HepG2 (cell line): ENCODE results near the gene NRGN. TPM values are rescaled to one million over a fixed set of nuclear protein-coding genes. Genes with fewer than 3 reads are reported as not detected.
A peak's percentile ranks its signal among the peaks of the same experiment; 100 is the strongest.

ENCODE experiments used
- CREB3 ChIP-seq: sonication (generic); formaldehyde crosslinking; IDR thresholded peaks from 2 replicates; pipeline ENCODE4 v1.5.0; 2020; ENCODE audit warnings: missing genetic modification reagents
- CTCF ChIP-seq: sonication (generic); formaldehyde crosslinking; IDR thresholded peaks from 2 replicates; pipeline ENCODE4 v1.5.0; 2020; ENCODE audit warnings: mild to moderate bottlenecking, missing genetic modification reagents, moderate library complexity
- DNMT1 ChIP-seq: sonication (generic); formaldehyde crosslinking; IDR thresholded peaks from 2 replicates; pipeline ENCODE4 v1.5.1; 2020; ENCODE audit warnings: mild to moderate bottlenecking, missing genetic modification reagents
- FOSL2 ChIP-seq: sonication (generic); formaldehyde crosslinking; IDR thresholded peaks from 2 replicates; pipeline ENCODE4 v1.4.0; 2020; ENCODE audit warnings: missing genetic modification reagents
- KDM5B ChIP-seq: sonication (generic); formaldehyde crosslinking; IDR thresholded peaks from 2 replicates; pipeline ENCODE4 v1.4.0; 2020; ENCODE audit warnings: missing genetic modification reagents, mild to moderate bottlenecking, borderline replicate concordance
- KLF12 ChIP-seq: sonication (generic); formaldehyde crosslinking; IDR thresholded peaks from 2 replicates; pipeline ENCODE4 v1.4.0; 2020; ENCODE audit warnings: missing genetic modification reagents, borderline replicate concordance
- KLF6 ChIP-seq: IDR thresholded peaks from 2 replicates; pipeline ENCODE4 v1.8.0; 2016; ENCODE audit warnings: missing biosample characterization, missing genetic modification reagents
- KMT2B ChIP-seq: IDR thresholded peaks from 2 replicates; pipeline ENCODE4 v1.6.1; 2016; ENCODE audit warnings: missing genetic modification reagents, missing compliant biosample characterization
- MTA3 ChIP-seq: sonication (generic); formaldehyde crosslinking; IDR thresholded peaks from 2 replicates; pipeline ENCODE4 v1.4.0; 2020; ENCODE audit warnings: missing genetic modification reagents
- POGZ ChIP-seq: sonication (generic); formaldehyde crosslinking; IDR thresholded peaks from 2 replicates; pipeline ENCODE4 v1.4.0; 2020; ENCODE audit warnings: mild to moderate bottlenecking, missing genetic modification reagents
- RNF2 ChIP-seq: fragments of 450-650 bp; conservative IDR thresholded peaks from 2 replicates; pipeline ENCODE4 v1.6.1; 2016; ENCODE audit warnings: low read depth
- SALL1 ChIP-seq: sonication (generic); formaldehyde crosslinking; IDR thresholded peaks from 2 replicates; pipeline ENCODE4 v1.8.0; 2022; ENCODE audit warnings: mild to moderate bottlenecking, missing genetic modification reagents
- SOX6 ChIP-seq, 2 experiments: fragments of 450-650 bp in 1 of 2; sonication (generic) in 1 of 2; formaldehyde crosslinking in 1 of 2; IDR thresholded peaks; 2 replicates each; pipeline versions ENCODE4 v1.4.0 to v1.6.1; 2017 to 2020; ENCODE audit warnings: antibody characterized with exemption in 1 of 2, mild to moderate bottlenecking in 1 of 2, missing genetic modification reagents in 1 of 2
- STAT5B ChIP-seq: sonication (generic); formaldehyde crosslinking; IDR thresholded peaks from 2 replicates; pipeline ENCODE4 v1.4.0; 2020; ENCODE audit warnings: missing genetic modification reagents
- TARDBP ChIP-seq: sonication (generic); formaldehyde crosslinking; IDR thresholded peaks from 2 replicates; pipeline ENCODE4 v1.8.0; 2022; ENCODE audit warnings: mild to moderate bottlenecking, missing genetic modification reagents
- THAP9 ChIP-seq: sonication (generic); formaldehyde crosslinking; IDR thresholded peaks from 2 replicates; pipeline ENCODE4; 2020; ENCODE audit warnings: missing genetic modification reagents, mild to moderate bottlenecking, borderline replicate concordance
- ZBED4 ChIP-seq: sonication (generic); formaldehyde crosslinking; IDR thresholded peaks from 2 replicates; pipeline ENCODE4 v1.4.0; 2020; ENCODE audit warnings: missing genetic modification reagents, borderline replicate concordance
- ZC3H4 ChIP-seq: sonication (generic); formaldehyde crosslinking; IDR thresholded peaks from 2 replicates; pipeline ENCODE4 v1.4.0; 2020; ENCODE audit warnings: missing genetic modification reagents, borderline replicate concordance
- ZNF557 ChIP-seq: sonication (generic); formaldehyde crosslinking; IDR thresholded peaks from 2 replicates; pipeline ENCODE4 v1.4.0; 2020; ENCODE audit warnings: missing genetic modification reagents
- ZSCAN25 ChIP-seq: sonication (generic); formaldehyde crosslinking; IDR thresholded peaks from 2 replicates; pipeline ENCODE4 v1.8.0; 2022; ENCODE audit warnings: mild to moderate bottlenecking, missing genetic modification reagents
- polyA plus RNA-seq, 8 experiments: library from polyadenylated mRNA; depleted of rRNA in 3 of 8; stranded (reverse) in 7 of 8; unstranded in 1 of 8; fragments of >200 nt; fragmentation: Illumina TruSeq in 4 of 8; extraction: Trizol in 4 of 8; gene quantifications; 2 replicates each; pipeline versions ENCODE4 v1.2.1 to v1.2.3, GENCODE V29; 2011 to 2016; ENCODE audit warnings: low read depth in 4 of 8, missing spikeins in 1 of 8, mixed read lengths in 1 of 8; ENCODE audit not compliant: insufficient read depth in 1 of 8
- total RNA-seq, 5 experiments: library from RNA; depleted of rRNA; stranded (reverse); fragments of >200 nt; fragmentation: Illumina TruSeq; extraction: Trizol; gene quantifications; 2 replicates each; pipeline ENCODE4 v1.2.3, GENCODE V29; 2016; ENCODE audit warnings: low read depth in 1 of 5

NRGN gene
- total and polyA plus RNA-seq, 2 of the 13 experiments (the other 11 are each of a cell fraction or from before 2014, with no cell fraction given): 0.22 TPM; not detected in 1

GRCh38 chr11:124746621-124747243, 7.0 kb downstream of the NRGN start (continued):
- TF ChIP-seq CTCF (CRISPR knock-in tag): peak; percentile 81
- TF ChIP-seq ZSCAN25 (CRISPR knock-in tag): peak; percentile 33; the same call in 1 of the 2 replicates
- 0 out of 2 replicates have a peak, but pooled peaks have one; percentile 65 for TF ChIP-seq DNMT1 (CRISPR knock-in tag)
- TF ChIP-seq KDM5B: peak; percentile 56; the same call in 1 of the 2 replicates
- TF ChIP-seq THAP9 (CRISPR knock-in tag): peak; percentile 75; the same call in 1 of the 2 replicates
- 0 out of 2 replicates have a peak, but pooled peaks have one; percentile 44 for TF ChIP-seq ZNF557 (CRISPR knock-in tag)
- TF ChIP-seq STAT5B (CRISPR knock-in tag): no peak
- TF ChIP-seq TARDBP: peak; percentile 74; the same call in 1 of the 2 replicates
- no peak for TF ChIP-seq MTA3 (CRISPR knock-in tag)
- TF ChIP-seq KLF6 (CRISPR knock-in tag): 0 out of 2 replicates have a peak, but pooled peaks have one; percentile 29
- TF ChIP-seq KLF12 (CRISPR knock-in tag): 0 out of 2 replicates have a peak, but pooled peaks have one; percentile 53
- TF ChIP-seq CREB3: 0 out of 2 replicates have a peak, but pooled peaks have one; percentile 55
- 0 out of 2 replicates have a peak, but pooled peaks have one; percentile 27 for TF ChIP-seq FOSL2 (CRISPR knock-in tag)
- no peak for TF ChIP-seq SOX6 (IDR thresholded peaks at IDR 0.05)
- TF ChIP-seq SOX6 (CRISPR knock-in tag; IDR thresholded peaks at IDR 0.05): peak; percentile 63
- TF ChIP-seq KMT2B (CRISPR knock-in tag): peak; percentile 18; the same call in 1 of the 2 replicates
- TF ChIP-seq RNF2: peak; percentile 69; the same call in 1 of the 2 replicates
- peak; percentile 64; the same call in 1 of the 2 replicates for TF ChIP-seq SALL1
- peak; percentile 61; the same call in 1 of the 2 replicates for TF ChIP-seq POGZ (CRISPR knock-in tag)
- peak; percentile 41; the same call in 1 of the 2 replicates for TF ChIP-seq ZC3H4 (CRISPR knock-in tag)
- TF ChIP-seq ZBED4 (CRISPR knock-in tag): peak; percentile 28; the same call in 1 of the 2 replicates
